HG03175 (cell line): ENCODE measurements around the gene TNS1.

Source experiments
- ATAC-seq: cut with Tn5 transposase; IDR thresholded peaks from one replicate; pipeline ENCODE4 v1.9.1; 2021; ENCODE audit warnings: mild to moderate bottlenecking, moderate library complexity; ENCODE audit not compliant: unreplicated experiment

The TNS1 gene

DNA sequence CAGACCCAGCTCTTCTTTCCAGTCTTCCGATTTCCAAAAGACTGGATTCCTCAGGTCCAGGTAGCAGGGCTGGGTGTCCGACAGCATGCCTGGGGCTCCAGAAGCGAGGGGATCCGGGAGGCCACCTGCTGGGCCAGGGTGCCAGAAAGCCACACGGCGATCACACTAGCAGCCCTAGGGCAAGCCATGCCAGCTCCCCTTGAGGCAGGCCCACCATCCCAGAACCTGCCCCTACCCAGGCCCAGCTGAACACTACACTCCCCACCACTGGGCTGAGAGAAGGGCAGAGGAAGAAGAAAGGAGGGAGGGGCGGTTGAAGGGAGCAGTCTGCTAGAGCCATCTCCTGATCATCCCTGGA is 163.1 kb downstream of the TNS1 start:
- no peak for ATAC-seq

DNA sequence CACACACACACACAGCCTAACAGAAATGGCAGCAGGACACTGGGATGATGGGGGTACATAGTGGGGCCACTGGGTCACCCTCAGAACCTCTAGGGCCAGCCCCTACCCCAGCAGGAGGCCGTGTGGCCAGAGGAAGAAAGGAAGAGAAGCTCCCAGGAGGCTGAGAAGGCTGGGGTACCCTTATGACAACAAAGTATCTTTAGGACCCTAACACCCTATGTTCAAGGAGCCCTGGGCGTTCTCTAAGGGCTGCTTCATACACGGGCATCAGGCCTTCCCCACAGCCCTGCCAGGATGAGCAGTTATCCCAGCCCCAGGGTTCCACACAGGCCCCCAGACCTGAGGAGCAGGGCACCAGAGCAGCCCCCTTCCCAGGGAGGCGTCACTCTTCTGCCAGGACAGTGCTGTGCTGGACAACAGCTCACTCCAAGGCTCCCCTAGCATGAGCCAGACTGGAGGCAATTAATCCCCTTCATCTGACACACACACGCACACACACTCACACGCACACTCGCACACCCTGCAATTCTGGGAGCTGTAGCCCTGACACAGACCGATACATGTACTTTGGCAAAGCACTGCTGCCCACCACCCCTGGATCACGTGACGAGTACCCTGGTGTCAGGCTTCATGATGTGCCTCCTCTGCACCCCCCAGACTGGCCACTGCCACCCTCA is 163.6 kb downstream of the TNS1 start:
- no peak for ATAC-seq

DNA sequence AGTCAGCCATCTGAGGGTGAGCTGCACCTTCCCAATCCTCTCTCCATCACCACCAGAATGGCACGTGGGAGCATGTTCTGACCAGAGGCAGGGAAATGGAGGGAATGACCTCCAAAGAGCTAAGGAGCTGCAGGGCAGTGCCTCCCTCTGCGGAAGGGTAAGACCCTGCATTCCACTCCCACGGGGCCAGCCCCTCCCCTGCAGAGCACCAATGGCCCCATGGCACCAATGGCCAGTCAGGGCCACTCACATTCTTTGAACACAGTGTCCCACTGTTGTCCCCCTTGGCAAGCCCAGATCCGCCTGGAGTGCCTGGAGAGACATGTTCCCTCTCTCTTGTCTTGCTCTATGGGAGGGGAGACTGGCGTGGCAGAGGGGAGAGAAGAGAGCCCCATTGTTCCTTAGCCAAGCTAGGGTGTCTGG is 164.4 kb downstream of the TNS1 start:
- no peak for ATAC-seq

DNA sequence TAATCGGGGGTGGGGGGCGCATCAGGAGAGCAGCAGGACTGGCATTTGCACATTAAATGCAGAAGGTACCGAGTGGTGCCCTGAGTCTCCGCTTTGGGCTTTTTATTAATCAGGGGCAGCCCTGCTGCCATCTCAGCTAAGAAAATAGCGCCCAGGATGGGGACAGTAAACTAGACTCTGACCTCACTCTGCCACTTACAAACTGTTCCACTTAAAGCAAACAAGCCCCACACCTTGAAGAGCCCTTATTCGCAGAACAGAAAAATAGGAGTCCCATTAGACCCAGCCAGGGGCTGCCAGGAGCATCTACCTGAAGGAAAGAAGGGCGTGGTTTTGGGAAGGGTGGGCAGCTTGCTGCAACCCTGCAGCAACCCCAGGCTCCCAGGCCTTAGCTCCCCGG is 165.3 kb downstream of the TNS1 start:
- no peak for ATAC-seq

DNA sequence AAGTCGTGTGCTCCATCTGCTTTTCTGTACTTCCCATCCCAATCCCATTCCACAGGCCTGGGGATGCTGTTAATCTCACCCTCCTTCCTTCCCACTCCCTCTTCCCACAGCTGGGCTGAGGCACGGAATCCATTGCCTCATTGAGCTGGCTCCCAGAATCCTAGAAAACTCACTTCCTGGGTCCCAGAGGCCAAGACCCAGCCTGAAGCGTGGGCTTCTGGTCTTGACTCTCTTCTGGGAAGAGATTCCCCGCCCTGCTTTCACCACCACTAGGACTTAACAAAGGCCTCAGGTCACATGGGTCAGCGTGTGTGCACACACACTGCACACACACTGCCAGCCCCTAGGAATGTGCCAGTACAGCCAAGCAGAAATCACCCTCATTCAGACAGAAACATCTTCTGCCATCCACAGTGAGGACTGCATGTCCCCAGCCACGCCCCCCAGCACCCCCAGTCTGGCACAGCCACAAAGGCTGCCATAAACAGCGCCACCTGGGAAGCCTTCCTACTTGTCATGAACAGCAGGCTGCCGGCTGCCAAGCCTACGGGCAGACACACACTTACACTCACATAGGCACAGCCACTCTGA is 165.8 kb downstream of the TNS1 start:
- ATAC-seq = no peak

DNA sequence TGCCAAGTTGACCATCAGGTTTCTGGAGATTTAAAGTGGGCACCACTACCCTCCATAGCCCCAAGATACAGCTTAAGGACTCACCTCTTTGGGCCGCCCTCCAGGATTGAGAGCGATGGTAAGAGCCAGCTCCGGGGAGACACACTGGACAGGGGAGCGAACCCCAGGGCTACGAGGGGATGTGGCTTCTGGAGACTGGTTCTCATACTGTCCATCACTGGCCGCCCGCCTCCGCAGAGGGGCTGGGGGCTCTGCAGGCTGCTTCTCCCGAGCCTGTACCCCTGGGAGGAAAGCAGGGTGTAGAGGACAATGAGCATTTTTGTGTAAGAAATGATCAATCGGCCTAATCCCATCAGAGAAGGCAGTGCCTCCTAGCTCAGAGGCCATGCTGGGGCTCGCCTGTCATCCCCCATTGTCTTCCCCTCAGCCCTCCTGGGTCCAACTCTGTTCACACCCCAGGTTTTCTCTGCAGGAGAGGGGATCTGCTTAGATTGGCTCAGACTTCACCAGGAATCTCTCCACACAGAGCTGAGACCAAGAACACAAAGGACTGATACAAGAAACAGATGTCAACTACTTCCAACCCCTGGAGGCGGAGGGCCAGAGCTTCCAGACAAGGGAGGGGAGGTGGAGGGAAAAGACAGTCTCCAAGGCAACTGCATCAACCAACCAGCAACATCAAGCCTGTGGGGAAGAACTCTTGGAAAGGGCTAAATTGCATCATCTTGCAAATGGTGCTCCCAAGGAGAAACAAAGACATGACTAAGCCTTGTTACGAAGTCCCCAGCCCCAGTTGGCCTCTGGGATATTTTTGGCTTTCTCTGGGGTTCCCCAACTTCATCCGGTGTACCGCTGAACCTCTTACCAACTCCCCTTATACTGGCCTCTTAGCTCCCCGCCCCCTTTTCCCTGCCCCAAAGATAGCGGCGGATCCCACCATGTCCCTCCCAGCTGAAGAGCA is 166.6 kb downstream of the TNS1 start:
- no peak for ATAC-seq

DNA sequence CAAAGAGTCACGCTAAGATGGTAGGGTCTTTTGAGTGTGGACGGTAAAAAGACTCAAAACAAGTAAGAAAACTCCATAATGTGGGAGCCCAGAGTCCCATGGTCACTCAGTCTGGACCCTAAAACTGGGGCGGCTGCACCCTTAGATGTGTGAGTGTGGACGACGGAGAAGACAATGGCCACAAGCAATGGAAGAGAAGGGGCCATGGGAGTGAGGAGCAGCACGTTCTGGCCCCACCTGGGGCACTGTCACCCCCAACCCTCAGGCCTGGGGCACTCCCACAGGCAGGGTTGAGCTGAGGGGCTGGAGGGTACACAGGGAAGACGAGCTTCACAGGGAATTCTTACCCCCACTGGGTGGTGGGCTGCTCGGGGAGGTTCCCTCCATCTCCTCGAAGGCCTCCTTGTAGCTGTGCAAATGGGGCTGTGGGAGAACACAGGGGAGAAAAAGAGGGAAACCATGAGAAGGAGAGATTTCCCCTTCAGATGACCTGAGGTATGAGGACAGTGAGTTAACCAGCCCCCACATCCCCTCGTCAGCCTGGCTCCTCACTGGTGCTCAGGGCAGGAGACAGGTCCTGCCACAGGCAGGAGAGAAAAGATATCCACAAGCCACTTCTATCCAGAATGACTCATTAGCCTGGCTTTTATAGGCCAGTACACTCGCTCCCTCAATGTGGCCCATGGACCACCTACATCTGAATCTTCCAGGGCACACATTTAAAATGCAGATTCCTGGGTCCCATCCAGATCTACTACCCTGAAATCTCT is 167.9 kb downstream of the TNS1 start:
- ATAC-seq = no peak

DNA sequence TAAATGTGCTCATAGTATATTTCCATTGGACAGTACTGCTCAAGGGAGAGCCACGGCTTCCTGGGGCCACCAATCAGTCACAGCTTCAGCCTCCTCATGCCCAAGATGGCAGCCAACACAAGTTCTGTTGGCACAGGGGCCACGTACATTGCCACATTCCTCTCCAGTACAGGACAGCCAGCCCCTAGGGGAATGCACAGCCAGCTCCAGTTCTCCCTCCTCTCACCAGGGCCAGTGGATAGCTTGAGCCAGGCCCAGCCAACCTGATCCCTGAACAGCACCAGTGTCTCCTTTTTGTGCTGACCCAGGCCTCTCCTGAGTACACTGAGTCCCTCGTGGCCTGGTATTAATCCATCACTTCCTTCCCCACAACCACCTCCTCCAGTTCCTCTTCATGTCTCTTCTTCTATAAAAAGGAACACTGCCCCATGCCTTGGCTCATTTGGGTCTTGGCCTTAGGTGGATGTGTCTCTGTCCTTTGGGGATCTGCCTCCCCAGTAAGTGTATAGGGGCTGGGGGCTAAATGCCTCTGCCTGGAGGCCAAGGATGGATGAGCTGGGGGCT is 168.7 kb downstream of the TNS1 start:
- ATAC-seq = no peak

DNA sequence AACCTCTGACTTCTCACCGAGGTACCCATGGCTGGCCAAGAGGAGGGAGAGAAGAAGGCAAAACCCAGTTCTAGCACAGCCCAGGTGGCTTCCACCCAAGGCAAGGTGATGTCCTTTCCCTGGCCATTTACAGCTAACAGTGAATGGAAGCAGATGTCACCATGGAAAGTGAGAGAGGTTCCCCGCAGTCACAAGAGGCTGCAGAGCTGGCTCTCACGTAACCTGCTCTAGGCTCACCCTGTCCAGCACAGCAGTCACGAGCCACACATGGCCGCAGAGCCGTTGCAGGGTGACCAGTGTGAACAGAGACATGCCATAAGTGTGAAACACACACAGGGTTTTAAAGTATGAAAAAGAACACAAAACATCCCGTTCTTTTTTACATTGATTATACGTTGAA is 169.4 kb downstream of the TNS1 start:
- no peak for ATAC-seq

DNA sequence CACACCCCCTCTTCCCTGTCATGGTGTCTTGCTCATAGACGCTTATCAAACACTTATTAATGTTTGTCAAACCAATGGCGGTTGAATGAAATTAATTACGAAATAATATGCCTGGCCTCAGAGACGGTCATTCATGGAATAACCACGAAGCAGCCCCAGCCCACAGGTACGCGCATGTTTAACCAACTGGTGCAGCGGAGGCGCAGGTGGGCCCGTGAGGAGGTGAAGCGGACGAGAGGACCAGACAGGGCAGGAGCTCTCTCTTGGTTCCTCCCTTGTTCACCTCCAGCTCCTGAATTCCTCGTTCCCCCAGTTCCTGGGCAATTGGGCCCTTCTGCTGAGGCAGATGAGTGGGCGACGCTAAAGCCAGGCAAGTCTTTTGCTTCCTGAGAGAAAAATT is 169.8 kb downstream of the TNS1 start:
- ATAC-seq = no peak

DNA sequence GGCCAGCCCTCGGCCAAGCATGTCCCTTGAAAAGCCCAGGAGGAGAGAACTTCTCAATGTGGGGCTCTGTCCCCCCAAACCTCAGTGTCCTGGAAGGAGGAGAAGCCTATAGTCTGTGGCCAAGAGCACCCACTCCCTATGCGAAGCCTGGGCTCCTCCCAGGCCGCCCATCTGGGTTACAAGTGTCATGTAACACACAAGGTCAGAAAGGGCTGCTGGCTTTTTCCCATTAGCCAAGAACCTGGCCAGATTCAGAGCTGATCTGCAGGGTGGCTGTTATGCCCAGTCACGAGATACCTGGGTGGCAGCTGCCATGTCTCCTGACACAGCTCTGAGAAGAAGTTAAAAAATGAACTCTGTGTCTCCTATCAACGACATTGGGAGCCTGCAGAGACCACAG is 170.7 kb downstream of the TNS1 start:
- ATAC-seq = no peak

DNA sequence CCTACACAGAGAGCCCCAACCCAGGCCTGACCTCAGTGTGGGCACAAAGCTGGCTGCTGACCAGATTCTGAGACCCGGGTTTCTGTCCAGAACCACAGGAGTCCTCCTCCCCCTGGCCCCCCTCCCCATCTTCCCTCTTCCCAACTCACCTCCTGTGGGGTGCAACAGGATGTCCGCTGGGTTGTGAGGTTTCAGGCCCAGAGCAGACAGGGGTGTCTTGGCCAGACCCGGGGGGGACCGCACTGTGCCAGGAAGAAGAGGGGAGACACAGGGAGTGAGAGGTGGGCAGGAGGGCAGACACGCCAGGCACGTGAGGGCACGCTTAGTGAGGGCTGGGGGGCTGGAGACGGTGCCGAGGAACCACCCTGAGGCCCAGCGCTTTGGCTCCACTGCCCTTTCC is 171.5 kb downstream of the TNS1 start:
- no peak for ATAC-seq

DNA sequence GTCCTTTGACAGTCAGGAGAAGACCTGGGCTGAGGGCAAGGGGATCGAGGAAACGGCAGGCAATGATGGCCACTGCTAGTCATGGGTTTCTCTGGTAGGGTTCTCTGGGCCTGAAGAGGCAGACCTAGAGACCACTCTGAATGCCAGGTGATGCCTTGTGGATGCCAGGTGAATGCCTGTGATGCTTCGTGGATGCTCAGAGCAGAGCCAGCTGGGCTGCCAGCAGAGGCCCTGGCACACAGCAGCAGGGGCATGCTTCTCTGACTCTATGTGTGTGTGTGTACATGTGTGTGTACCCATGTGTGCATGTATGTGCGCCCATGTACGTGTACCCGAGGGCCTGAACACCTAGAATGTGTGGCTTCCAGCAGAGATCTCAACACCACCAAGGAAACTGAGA is 172.0 kb downstream of the TNS1 start:
- ATAC-seq = no peak

DNA sequence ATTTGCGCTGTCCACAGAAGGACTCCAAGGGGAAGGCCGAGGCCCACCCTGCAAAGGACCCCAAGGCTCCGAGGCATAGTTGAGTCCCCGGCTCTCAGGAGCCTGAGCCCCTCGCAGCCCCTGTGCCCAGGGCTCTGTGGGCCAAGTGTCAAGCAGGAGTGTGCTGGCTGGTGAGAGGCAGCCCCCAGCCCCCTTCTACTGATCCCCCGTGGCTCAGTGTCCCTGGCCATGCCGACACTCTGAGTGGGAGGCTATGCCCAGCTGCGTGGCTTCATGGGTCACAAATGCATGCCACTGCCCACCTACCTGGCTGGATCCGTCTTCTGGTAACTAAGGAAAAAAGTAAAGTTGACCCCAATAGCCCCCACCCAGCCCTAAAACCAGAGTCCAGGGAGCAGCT is 172.7 kb downstream of the TNS1 start:
- ATAC-seq = no peak

DNA sequence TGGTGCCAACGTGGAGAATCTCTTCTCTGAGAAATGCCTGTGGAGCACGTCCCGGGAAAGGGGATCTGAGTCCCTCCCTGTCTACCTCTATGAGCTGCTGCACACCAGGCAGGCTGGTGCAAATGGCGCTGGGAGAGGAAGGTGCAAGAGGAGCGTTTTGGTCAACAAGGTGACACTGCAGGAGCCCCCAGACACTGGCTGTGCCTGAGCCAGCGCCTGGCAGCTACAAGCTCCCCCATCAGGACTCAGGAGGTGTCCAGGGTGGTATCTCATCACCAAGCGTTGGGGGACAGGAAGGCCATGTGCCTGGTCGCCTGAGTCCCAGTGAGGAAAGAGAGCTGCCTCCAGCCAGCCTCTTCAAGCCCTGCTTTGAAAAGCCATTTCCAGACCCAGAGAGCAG is 173.4 kb downstream of the TNS1 start:
- no peak for ATAC-seq

DNA sequence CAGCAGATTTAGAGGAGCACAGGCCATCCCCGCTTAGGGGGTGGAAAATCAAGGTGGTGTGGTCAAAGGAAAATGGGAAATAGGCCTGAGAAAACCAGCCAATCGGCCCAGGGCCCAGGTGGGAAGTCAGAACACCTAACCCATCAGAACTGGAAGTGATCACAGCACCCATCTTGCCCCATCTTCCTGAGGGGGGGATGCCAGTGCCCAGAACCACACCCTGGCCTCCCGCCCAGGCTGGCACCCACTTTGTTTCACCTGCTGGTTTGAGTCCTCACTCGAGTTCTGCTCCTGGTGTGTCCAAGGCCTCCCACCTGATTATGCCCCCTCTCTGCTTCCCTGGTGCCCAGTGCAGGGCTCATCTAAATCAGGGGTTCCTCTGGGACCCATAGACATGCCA is 174.5 kb downstream of the TNS1 start:
- ATAC-seq = no peak

DNA sequence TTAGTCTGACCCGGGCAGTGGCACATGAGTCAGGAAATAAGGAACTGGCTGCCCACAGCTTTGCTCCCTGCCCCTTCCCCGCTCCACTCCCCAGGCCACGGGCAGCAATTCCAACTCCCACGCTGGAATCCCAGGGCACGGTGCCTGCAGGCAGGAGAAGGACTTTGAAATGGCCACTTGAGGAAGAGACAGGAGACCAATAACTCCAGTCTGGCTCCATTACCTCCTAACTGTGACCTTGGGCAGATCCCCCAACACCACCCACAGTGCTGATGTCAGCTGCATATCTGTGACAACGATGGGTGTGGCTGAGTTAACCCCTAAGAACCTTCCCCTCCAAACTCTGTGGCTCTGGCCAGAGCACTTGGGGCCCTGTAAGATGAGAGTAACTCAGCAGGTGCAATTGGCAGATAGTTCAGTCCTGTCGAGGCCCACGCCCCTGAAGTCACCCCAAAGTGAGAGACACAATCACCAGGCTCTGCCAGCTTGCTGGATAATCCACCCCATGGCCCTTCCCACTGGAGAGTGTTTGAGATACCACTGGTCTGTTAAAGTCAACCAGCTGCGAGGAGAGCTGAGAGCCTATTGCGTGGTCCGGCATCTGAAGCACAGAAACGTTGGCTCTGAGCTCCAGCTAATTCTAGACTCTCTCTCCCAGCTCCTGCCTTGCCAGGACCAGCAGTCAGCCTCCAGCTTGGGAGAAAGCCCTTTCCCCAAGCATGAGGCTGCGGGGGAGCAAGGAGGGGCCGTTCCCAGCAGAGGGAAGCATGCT is 175.2 kb downstream of the TNS1 start:
- no peak for ATAC-seq

DNA sequence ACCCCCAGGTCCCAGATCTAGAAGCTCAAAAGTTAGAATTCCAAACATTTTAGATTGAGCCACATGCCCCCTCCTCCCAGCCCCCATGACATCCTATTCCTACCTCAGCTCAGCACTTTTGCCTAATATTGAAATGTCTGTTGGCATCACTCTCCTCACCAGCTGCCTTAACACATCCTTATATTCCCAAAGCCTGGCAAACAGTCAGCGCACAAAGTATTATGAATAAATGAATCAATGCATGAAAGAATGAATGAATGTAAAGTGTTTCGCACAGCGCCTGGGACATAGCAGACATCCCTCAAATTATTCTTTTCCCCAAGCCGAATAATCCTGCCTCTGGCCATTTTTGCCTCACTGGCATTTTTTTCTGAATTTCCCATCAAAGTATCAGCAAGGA is 175.8 kb downstream of the TNS1 start:
- ATAC-seq = no peak

DNA sequence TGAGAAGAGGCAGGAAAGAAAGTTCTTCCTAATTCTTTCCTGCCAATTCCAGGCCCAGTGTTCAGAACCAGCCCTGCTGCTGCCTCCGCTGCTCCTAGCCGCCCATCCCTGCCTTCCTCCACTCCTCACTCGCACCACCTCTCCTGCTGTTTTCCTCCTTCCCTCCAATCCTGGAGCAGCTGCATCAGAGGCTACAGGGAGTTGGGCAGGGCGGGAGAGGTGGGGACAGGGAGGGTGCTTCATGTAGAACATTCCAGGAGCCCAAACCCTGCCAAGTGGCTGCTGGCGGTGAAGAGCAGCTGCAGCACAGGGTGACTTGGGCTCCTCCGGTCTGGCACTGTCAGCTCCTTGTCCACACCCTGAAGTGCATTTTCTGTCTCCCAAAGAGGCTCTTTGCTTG is 176.3 kb downstream of the TNS1 start:
- no peak for ATAC-seq
